ENCODE measurements around the gene GIMAP4. TPM values are rescaled to one million over a fixed set of nuclear protein-coding genes. Genes with fewer than 3 reads are reported as not detected.
"Not testable (repeated sequence)": the region's sequence is repeated elsewhere in the genome, so short reads cannot be mapped to it uniquely, and the experiment has no call there.

Gene GIMAP4
- not detected in 2 replicates for total RNA-seq (2014; rRNA removed; shearing (Covaris generic))

DNA sequence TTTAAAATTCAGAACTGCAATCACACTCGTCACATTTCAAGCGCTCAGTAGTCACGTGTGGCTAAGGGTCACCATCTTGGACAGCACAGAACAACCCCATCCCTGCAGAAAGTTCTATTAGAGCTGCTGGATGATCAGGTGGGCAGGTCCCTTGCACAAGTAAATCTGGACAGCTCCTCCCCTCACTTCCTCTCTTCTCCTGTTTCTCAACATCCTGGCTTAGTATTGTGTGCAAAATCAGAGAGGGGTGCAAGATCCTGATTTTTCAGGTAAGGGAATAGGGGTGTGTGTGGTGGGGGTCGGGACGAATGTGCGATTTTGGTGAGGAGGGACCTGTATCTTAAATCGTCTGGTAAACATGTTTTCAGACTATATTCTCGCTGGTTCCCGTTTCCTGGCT, at the start of gene GIMAP4:
Gene GIMAP4, plus strand, starts transcription at position 222 of the 400 bp plus-strand sequence. CDS start 2,512 bp downstream, outside the sequence.
- DNase-seq (ENCODE audit: low spot score), result no peak
- in situ Hi-C loops (cut with HindIII; ENCODE audit: low sequenced_read_pairs), result no loop called here

- no peak for DNase-seq (ENCODE audit: low spot score)
- in situ Hi-C loops (cut with HindIII; ENCODE audit: low sequenced_read_pairs), result no loop called here
Observed at GRCh38 chr7:150519310-150519709, 47.9 kb upstream of the GIMAP4 start.

- DNase-seq (ENCODE audit: low spot score), result no peak
- in situ Hi-C loops (cut with HindIII; ENCODE audit: low sequenced_read_pairs), result no loop called here
Observed at GRCh38 chr7:150520145-150520544, 47.0 kb upstream of the GIMAP4 start.

DNA sequence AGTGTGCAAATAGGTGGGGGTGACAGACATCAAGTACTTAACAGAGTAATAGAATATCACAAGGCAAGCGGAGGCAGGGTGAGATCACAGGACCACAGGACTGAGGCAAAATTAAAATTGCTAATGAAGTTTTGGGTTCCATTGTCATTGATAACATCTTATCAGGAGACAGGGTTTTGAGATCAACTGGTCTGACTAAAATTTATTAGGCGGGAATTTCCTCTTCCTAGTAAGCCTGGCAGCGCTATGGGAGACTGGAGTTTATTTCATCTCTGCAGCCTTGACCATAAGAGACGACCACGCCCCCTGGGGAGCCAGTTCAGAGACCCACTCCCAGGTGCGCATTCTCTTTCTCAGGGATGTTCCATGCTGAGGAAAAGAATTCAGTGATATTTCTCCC, 44.3 kb upstream of the GIMAP4 start:
- in situ Hi-C loops (cut with HindIII; ENCODE audit: low sequenced_read_pairs); DNase-seq (ENCODE audit: low spot score): not testable (repeated sequence)

- in situ Hi-C loops (cut with HindIII; ENCODE audit: low sequenced_read_pairs), result no loop called here
- DNase-seq (ENCODE audit: low spot score), result no peak
Observed at GRCh38 chr7:150524018-150524417, 43.2 kb upstream of the GIMAP4 start.

- in situ Hi-C loops (cut with HindIII; ENCODE audit: low sequenced_read_pairs), result no loop called here
- no peak for DNase-seq (ENCODE audit: low spot score)
Observed at GRCh38 chr7:150531704-150532103, 35.5 kb upstream of the GIMAP4 start.

DNA sequence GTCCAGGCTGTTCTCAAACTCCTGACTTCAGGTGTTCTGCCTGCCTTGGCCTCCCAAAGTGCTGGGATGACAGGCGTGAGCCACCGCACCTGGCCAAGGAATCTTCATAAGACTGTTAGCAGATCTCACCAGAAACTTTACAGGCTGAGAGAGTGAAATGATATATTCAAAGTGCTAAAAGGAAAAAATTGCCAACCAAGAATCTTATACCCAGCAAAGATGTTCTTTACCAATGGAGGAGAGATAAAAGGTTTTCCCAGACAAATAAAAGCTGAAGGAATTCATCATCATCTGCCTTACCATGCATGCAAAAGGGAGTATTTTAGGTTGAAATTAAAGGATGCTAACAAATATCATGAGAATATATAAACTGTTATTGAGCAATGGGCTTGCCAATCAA, 28.9 kb upstream of the GIMAP4 start:
- in situ Hi-C loops (cut with HindIII; ENCODE audit: low sequenced_read_pairs), result no loop called here
- DNase-seq (ENCODE audit: low spot score), result no peak

DNA sequence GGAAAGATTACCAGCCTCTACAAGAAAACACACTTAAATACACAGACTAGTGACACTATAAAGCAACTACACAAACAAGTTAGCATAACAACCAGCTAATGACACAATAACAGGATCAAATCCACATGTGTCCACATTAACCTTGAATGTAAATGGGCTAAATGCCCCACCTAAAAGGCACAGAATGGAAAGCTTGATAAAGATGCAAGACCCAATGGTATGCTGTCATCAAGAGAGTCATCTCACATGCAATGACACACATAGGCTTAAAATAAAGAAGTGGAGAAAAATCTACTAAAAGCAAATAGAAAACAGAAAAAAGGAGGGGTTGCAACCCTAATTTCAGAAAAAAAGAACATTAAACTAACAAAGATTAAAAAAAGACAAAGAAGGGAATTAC, 14.0 kb upstream of the GIMAP4 start:
- in situ Hi-C loops (cut with HindIII; ENCODE audit: low sequenced_read_pairs), result no loop called here
- no peak for DNase-seq (ENCODE audit: low spot score)

DNA sequence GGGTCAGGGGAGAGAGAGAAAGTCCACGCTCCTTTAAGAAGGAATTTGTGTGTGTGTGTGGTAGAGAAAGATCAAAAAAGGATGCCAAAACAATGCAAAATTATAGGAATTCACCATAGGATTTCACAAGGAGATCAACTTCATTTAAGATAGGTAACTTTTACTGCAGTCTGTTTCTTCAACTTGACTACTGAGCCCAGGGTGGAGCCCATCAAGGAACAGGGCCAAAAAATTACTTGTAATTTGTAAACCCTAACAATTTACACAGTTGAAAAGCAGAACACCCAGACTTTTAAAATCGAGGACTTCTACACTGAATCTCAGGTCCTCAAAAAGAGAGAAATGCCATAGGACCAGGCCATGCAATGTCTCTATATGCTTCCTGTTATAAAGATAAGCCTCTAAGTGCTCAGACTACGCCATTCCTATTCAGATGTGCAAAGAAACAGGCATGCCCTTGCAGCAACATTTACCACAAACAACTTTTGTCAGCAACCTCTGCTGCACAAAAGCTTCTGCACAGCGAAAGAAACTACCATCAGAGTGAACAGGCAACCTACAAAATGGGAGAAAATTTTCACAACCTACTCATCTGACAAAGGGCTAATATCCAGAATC, 10.6 kb upstream of the GIMAP4 start:
- in situ Hi-C loops (cut with HindIII; ENCODE audit: low sequenced_read_pairs), result no loop called here
- DNase-seq (ENCODE audit: low spot score), result no peak

- in situ Hi-C loops (cut with HindIII; ENCODE audit: low sequenced_read_pairs), result no loop called here
- DNase-seq (ENCODE audit: low spot score), result no peak
Observed at GRCh38 chr7:150560486-150560885, 6.7 kb upstream of the GIMAP4 start.

- in situ Hi-C loops (cut with HindIII; ENCODE audit: low sequenced_read_pairs), result no loop called here
- DNase-seq (ENCODE audit: low spot score), result no peak
Observed at GRCh38 chr7:150562919-150563318, 4.3 kb upstream of the GIMAP4 start.

DNA sequence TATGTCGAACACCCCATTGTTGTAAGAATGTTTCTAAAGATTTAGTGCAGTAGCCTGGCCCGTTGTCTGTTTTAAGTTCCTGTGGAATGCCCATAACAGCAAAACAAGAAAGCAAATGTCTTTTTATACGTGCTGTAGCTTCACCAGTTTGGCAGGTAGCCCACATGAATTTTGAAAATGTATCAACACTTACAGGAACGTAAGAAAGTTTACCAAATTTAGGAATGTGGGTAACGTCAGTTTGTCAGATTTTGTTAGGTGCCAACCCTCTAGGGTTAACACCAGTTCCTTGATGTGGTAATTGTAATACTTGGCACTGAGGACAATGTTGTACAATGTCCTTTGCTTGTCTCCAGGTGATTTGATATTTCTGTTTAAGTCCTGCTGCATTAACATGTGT, 3.2 kb upstream of the GIMAP4 start:
- in situ Hi-C loops (cut with HindIII; ENCODE audit: low sequenced_read_pairs), result no loop called here
- DNase-seq (ENCODE audit: low spot score), result no peak

- in situ Hi-C loops (cut with HindIII; ENCODE audit: low sequenced_read_pairs), result no loop called here
- no peak for DNase-seq (ENCODE audit: low spot score)
Observed at GRCh38 chr7:150564566-150564965, 2.6 kb upstream of the GIMAP4 start.

GRCh38 chr7:150565239-150565638, 2.0 kb upstream of the GIMAP4 start:
- DNase-seq (ENCODE audit: low spot score), result no peak
- in situ Hi-C loops (cut with HindIII; ENCODE audit: low sequenced_read_pairs), result no loop called here

GRCh38 chr7:150566123-150566522, 1.1 kb upstream of the GIMAP4 start:
- in situ Hi-C loops (cut with HindIII; ENCODE audit: low sequenced_read_pairs), result no loop called here
- DNase-seq (ENCODE audit: low spot score), result no peak

DNA sequence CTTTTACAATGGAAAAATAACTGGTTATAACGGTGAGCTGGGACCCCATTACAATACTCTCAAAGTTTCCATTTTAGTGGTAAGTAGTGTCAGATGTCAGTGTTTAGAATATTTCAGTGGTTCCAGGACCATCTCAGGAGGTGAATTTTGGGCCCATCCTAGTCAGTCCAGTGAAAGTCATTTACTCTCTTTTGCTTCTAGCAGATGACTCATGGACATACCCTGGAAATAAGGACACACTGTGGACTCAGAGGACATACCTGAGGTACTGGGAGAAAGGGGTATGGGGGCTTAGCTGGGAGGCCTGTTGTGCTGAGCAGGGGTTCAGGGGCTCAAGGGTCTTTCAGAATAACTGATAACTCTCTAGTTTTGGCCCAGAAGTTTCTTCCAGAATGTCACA, 618 bp upstream of the GIMAP4 start:
- in situ Hi-C loops (cut with HindIII; ENCODE audit: low sequenced_read_pairs), result no loop called here
- no peak for DNase-seq (ENCODE audit: low spot score)

GRCh38 chr7:150567871-150568301, 696 bp downstream of the GIMAP4 start:
- in situ Hi-C loops (cut with HindIII; ENCODE audit: low sequenced_read_pairs), result no loop called here
- DNase-seq (ENCODE audit: low spot score), result no peak

- DNase-seq (ENCODE audit: low spot score), result no peak
- in situ Hi-C loops (cut with HindIII; ENCODE audit: low sequenced_read_pairs), result no loop called here
Observed at GRCh38 chr7:150568714-150569113, 1.5 kb downstream of the GIMAP4 start.

DNA sequence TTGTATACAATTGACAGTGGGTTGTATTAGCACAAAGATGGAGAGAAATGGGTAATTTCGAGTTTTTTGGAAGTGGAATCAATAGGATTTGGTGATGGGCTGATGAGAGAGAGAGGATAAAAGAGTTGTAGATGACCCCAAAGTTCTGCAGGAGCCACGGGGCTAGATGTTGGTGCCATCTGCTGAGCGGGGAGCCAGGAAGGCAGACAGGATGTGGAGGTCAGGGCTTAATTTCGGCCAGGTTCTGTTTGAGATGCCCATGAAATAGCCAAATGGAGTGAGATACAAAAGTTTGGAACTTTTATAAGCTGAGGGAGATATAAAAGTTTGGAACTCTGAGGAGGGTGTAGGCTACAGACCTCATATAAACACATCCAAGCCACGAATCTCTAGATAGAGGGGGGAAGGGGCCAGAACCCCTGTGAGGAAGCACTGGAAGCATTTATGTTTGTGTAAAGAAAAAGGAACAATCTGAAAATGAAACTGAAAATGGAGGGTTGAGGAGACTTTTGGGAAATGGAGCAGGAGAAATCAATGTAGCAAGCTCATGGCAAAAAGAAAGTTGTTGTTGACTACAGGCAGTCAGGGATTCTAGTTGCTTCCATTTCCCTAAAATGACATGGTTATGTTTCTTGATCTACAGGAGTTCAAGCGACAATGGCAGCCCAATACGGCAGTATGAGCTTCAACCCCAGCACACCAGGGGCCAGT, 2.2 kb downstream of the GIMAP4 start:
- in situ Hi-C loops (cut with HindIII; ENCODE audit: low sequenced_read_pairs), result no loop called here

GRCh38 chr7:150570556-150571465, 3.6 kb downstream of the GIMAP4 start:
- in situ Hi-C loops (cut with HindIII; ENCODE audit: low sequenced_read_pairs), result no loop called here
- no peak for DNase-seq (ENCODE audit: low spot score)

More for the DNA sequence above, 2.2 kb downstream of the GIMAP4 start:
- DNase-seq (ENCODE audit: low spot score), result no peak

All from G401 (cell line).